ENCODE data around the gene EPS8.

Gene EPS8

DNA sequence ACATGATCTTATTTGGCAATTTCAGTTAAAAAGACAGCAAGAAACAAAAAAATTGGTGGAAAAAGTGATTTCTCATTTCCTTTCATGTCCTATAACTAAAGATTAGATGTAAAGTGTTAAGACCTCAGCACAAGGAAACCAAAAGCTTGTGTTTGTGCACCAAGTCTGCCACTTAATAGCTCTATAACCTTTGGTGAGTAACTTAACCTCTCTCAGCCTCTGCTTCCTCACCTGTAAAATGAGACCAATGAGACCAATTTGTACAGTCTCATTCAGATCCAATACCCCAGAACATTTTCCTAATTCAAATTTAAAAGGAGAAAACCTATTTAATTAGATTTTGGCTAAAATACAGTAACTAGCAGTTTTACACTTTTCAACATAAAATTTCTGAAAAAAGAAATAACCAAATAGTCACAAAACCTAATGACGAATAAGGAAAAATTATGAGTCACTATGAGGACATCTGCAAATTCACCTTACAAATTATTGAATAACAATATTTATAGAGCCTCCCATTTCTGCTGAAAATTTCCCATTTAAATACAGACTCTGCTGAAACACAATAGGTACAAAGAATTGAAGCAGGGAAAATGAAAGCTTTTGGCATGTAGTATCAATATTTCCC lies 71.1 kb downstream of the EPS8 start:
- DNase-seq (ENCODE audit: low read depth) = no peak

DNA sequence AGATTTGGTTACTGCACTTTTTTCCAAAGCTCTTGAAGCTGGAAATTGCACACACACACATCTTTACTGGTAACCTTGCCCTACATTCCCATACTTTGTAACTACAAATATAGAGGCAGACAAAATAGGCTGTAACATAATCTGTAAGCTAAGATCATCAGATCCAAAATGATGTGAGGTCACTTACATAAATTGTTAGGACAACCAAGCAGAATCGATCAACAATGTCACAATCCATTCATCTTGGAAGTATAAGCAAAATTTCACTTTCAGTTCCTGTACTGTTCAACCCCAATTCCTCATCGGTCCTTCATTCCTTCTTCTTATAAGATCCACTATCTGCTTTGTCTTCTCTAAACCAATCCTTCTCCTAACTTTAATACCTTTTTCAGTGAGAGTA lies 72.6 kb downstream of the EPS8 start:
- no peak for DNase-seq (ENCODE audit: low read depth)

DNA sequence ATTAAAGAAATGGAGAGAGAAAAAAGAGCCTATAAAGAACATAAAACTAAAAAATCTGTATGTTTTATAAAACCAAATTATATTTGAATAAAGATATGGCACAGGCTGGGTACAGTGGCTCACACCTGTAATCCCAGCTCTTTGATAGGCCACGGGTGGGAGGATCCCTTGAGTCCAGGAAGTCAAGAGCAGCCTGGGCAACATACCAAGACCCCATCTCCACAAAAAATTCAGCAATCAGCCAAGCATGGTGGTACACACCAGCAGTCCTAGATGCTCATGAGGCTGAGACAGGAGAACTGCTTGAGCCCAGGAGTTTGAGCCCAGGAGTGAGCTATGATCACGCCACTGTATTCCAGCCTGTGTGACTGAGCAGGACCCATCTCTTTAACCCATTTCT lies 74.9 kb downstream of the EPS8 start:
- no peak for DNase-seq (ENCODE audit: low read depth)

- no peak for DNase-seq (ENCODE audit: low read depth)
Observed at GRCh38 chr12:15712823-15713660, 76.1 kb downstream of the EPS8 start.

GRCh38 chr12:15712160-15712559 lies 77.0 kb downstream of the EPS8 start:
- DNase-seq (ENCODE audit: low read depth) = no peak

DNA sequence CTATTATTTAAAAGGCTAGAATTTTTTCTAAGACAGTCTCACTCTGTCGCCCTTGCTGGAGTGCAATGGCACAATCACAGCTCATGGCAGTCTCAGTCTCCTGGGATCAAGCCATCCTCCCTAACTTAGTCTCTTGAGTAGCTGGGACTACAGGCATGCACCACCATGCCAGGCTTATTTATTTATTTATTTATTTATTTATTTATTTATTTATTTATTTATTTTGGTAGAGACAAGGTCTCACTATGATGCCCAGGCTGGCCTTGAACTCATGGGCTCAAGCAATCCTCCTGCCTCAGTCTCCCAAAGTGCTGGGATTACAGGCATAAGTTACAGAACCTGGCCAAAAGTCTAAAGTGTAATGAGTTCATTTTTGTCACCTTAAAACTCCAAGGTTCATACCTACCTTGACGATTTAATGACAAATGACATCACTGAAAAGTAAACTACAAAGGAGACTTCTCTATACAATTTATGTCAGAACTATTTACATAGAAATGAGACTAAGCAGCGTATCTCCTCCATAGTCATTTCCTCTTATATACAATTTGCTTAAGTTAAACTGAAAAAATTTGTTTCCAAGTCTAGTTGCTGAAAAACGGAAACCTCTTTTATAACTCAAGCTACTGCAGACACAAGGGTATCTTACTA lies 78.2 kb downstream of the EPS8 start:
- DNase-seq (ENCODE audit: low read depth) = no peak

- DNase-seq (ENCODE audit: low read depth) = no peak
Observed at GRCh38 chr12:15709551-15709950, 79.6 kb downstream of the EPS8 start.

DNA sequence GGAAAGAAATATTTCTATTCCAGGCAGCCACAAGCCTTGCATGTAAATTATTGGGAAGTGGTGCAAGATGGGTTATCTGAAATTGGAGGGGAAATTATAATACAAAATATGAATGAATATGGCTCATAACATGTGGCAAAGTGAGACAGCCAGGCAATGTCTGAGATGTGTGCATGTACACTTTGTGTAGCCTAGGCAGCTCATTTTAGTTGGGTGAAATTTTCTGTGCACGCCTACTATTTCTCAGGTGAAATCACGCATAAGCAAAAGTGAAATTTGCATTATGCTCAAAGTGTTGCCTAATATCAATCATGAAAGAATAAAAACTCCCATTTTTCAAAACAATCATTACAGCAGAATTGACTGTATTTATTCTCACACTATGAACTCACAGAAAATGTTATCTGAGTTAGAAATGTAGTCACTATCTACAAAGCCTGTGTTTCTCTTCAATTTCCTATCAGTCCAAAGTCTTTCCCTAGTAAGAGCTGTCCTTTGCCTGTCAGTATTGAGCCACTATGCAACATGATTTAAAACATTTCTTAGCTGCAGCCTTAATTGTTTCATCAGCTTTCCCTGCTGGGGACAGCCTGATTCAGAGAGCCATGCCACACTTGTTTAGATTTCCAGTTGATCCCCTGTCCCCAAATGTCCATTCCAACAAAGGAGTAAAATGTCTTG lies 80.7 kb downstream of the EPS8 start:
- no peak for DNase-seq (ENCODE audit: low read depth)

- DNase-seq (ENCODE audit: low read depth) = no peak
Observed at GRCh38 chr12:15707516-15708199, 81.5 kb downstream of the EPS8 start.

- no peak for DNase-seq (ENCODE audit: low read depth)
Observed at GRCh38 chr12:15706010-15706676, 83.0 kb downstream of the EPS8 start.

GRCh38 chr12:15705606-15706005 lies 83.6 kb downstream of the EPS8 start:
- DNase-seq (ENCODE audit: low read depth) = no peak

GRCh38 chr12:15702276-15702675 lies 86.9 kb downstream of the EPS8 start:
- DNase-seq (ENCODE audit: low read depth) = no peak

DNA sequence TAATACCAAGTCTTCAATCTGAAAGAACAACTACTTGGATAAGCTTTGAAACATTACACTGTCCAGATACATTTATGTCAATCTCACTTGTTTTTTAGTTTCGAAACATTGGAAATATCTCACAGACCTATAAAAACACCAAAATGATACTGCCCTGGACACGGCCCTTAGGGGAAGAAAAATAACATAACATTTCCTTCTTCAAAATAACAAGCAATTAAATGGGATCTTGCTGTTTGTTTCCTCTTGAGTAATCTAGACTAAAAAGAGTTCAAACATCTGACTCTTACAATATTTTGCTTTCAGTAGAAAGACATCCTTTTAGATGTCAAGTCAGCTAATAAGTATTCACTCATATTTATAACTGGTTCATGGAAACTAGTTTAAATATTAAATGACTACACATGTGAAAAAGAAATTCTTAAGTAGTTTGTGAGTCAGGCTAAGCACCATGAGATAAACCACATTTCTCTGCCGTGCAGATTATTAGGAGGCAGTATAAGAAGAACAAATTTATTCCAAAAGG lies 87.5 kb downstream of the EPS8 start:
- DNase-seq (ENCODE audit: low read depth) = peak; percentile 83

DNA sequence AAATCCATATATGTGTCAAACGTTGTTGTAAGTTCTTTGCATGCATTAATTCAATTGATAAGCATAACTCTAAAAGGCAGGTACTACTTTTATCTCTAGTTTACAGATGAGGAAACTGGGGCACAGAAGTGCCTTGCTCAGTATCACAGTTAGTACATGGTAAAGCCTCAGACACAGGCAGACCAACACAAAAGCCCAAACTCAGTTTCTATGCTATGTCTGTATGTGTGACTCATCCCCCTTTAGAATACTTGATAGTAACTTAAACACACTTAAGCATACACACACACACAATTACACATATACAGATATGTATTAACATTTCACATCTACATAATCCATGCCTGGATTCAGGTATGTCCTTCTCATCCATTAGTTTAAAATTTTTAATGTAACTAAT lies 88.0 kb downstream of the EPS8 start:
- DNase-seq (ENCODE audit: low read depth) = peak; percentile 67

GRCh38 chr12:15700595-15700994 lies 88.6 kb downstream of the EPS8 start:
- peak; percentile 94 for DNase-seq (ENCODE audit: low read depth)

DNA sequence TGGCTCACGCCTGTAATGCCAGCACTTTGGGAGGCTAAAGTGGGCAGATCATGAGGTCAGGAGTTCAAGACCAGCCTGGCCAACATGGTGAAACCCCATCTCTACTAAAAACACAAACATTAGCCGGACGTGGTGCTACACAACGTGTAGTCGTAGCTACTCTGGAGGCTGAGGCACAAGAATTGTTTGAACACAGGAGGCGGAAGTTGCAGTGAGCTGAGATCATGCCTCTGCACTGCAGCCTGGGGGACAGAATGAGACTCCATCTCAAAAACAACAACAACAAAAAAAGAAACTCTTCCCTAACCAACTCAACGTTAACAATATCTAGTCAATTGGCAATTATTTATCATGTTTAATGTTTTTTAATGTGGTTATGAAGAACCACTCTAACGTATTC lies 89.3 kb downstream of the EPS8 start:
- DNase-seq (ENCODE audit: low read depth) = no peak

DNA sequence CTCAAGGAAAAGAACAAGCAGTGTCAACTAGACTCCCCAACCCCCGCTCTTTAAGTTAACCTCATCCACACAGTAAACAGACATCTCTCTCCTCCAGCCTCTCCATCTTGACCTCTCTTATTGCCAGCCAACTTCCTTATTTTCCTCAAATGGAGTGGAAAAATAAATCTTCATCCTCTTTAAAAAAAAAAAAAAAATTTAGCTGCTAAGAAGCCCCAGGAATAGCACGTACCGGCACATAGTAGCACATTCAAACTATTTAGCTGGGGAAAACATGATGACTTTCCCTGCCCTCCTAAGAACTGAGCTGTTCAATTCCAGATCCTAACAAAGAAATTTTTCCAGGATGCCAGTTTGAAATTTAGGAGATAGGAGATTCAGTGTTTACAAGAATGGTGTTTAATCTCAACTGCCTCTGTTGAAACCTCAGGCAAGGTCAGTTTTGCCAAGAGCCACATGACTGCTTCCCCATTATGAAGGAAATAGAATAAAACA lies 90.8 kb downstream of the EPS8 start:
- DNase-seq (ENCODE audit: low read depth) = peak; percentile 59

- no peak for DNase-seq (ENCODE audit: low read depth)
Observed at GRCh38 chr12:15697201-15697600, 92.0 kb downstream of the EPS8 start.

DNA sequence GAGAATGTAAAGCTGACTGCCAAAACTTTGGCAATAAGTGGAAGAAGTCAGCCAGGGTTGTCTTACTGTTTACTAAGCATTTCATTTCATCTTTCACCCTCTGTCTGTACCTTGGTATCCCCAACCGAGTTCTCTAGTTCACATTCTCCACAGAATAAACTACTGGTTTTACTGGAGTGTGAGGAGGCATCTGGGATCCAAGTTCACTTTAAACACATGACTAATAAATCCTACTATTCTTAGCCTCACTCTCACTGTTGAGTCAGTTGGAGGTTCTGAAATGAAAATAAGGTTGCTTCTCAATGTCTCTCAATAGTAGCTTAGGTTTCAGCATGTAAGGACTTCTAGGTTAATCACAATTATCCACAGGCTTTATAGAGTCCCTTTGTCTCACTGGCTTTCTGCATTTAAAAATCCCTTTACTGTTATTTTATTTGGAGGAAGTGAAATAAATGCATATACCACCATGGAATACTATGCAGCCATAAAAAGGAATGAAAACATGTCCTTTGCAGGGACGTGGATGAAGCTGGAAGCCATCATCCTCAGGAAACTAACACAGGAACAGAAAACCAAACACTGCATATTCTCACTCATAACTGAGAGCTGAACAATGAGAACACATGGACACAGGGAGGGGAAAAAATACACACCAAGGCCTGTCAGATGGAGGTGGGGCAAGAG lies 95.8 kb downstream of the EPS8 start:
- DNase-seq (ENCODE audit: low read depth) = peak; percentile 76

- peak; percentile 31 for DNase-seq (ENCODE audit: low read depth)
Observed at GRCh38 chr12:15691388-15691787, 97.8 kb downstream of the EPS8 start.
